GM19463 (cell line): ENCODE data around the gene PTPA.
"Not testable (repeated sequence)": the region's sequence is repeated elsewhere in the genome, so short reads cannot be mapped to it uniquely, and the experiment has no call there.

Source experiments
- ATAC-seq: cut with Tn5 transposase; IDR thresholded peaks from one replicate; pipeline ENCODE4 v1.9.1; 2021; ENCODE audit warnings: mild to moderate bottlenecking, moderate library complexity; ENCODE audit not compliant: unreplicated experiment

PTPA gene

DNA sequence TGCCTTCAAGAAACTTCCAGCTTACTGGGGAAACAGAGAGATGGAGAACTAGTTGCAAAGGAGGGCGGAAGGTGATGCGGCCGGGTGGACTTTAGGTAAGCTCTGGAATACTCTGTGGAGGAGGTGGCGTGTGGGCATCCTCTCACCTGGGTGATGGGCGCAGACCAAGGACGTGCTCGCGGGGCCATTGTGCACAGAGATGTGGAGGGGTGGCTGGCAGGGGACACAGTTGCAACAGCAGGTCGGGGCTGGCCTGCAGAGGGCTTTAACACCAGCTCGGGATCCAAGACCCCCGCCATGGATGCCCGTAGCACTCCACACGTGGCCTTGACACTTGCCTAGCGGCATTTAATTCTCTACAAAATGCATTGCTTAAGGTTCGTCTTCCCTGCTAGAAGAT is 40.3 kb downstream of the PTPA start:
- ATAC-seq = no peak

DNA sequence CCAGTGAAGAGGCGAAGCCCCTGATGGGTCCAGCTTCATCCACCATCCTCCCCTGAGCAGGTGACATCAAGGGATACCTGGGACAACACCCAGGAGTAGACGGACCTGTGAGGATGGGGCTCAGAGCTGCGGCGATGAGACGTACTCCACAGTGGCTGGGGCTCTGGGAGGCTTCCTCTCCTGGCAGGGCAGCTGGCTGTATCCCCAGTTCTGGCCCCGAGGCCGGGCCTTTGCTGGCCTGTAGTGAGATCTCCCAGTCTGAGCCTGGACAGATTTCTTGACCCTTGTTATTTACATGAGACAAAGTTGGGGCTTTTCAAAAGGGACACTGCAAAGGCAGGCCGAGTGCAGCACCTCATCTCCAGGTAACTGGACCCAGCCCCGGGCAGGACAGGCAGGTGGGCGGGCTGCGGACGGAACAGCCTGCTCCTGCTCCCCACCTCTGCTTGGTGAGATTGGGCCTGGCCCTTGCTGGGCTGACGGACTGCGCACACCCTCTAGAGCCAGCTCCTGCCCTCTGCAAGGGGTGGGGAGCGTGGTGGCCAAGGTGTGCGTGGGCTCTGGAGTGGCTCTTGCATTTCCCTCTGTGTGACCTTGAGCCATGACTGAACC is 43.8 kb downstream of the PTPA start:
- ATAC-seq = no peak

DNA sequence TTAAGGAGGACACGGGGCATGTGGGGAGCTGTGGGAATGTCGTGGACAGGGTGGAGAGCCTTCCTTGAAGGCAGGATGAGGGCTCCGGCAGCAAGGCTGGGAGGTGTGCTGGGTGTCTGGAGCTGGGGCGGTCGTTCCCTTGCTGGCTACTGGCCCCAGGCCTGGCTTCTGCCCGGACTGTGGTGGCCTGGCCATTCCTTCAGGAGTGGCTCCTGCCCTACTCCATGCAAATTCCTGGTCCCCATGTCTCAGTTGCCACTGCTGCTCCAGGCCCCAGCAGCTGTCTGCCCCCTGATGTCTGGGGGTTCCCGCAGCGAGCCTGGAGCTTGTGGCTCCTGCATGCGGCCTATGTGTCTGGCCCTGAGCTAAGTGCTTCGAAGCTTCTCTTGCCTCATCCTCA is 44.9 kb downstream of the PTPA start:
- ATAC-seq = no peak

DNA sequence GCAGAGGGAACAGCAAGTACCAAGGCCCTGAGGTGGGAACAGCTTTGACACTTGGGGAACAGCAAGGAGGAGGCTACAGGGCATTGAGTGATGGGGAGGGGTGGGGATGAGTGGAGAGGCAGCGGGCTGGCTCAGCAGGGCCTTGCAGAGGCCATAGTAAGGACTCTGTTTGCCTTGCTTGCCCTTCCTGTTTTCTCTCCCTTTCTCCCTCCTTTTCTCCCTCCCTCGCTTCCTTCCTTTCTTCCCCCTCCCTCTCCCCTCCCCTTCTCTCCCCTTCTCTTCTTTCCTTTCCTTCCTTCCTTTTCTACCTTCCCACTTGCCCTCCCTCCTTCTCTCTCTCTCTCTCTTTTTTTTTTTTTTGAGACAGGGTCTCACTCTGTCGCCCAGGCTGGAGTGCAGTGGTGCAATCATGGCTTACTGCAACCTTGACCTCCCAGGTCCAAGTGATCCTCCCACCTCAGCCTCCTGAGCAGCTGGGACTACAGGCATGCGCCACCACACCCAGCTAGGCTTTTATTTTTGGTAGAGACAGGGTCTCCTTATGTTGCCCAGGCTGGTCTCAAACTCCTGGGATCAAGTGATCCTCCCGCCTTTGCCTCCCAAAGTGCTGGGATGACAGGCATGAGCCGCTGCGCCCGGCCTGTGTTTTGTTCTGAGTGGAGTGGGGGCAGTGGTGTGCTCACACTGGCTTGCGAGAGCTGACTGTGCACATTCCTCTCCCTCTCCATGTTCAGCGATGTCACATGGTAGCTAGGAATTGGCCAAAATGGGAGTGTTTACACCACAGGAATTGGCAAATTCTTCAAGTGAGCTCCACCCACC is 49.7 kb downstream of the PTPA start:
- no peak for ATAC-seq

DNA sequence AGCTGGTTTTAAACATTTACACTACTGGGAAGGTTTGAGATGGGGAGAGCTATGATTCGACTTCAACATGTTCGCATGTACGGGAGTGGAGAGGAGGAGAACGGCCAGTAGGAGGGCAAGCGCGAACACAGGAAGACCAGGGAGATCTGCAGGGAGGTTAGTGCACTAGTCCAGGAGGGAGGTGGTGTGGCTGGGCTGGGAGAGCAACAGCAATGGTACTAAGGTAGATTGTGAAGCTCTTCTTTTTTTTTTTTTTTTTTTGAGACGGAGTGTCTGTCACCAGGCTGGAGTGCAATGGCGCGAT is 50.3 kb downstream of the PTPA start:
- ATAC-seq = no peak

DNA sequence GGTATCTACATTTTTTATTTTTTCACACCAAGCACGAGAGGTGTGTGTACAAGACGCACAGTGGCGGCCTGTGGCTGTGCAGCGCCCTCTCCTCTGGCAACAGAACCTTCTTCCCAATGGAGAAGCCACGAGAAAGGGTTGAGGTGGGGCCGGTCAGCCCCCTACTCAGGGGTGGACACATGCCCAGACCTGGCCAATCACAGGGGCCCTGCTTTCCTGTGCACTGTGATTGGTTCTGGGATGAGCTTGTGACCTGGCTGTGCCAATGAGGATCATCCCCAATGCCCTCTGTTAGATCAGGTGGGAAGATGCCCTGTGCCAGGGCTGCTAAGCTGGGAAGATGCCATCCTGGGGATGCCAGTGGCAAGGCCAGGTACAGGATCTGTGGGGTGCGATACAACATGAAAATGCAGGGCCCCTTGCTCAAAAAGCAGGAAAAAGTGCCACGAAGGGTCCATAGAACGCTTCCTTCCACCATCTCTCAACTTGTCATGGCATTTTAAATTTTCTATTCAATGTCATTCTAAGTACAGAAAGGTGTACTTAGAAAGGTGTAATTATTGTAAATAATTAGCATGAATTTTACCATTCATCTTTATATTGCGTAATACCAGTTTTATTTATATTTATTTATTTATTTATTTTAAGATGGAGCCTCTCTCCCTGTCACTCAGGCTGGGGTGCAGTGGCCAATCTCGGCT is 51.4 kb downstream of the PTPA start:
- ATAC-seq = no peak

DNA sequence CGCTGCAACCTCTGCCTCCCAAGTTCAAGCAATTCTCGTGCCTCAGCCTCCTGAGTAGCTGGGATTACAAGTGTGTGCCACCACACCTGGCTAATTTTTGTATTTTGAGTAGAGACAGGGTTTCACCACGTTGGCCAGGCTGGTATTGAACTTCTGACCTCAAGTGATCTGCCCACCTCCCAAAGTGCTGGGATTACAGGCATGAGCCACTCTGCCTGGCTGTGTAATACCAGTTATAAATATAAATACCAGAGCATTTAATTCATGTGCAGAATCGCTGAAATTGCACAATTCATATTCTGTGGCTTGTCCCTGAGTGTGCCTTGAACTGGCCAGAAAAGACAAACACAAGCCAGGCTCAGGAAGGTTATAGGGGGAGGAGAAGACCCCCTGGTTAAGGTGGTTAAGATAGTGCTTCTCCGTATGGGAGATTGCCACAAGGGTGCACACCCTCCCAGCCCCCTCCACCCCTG is 52.0 kb downstream of the PTPA start:
- ATAC-seq = not testable (repeated sequence)

DNA sequence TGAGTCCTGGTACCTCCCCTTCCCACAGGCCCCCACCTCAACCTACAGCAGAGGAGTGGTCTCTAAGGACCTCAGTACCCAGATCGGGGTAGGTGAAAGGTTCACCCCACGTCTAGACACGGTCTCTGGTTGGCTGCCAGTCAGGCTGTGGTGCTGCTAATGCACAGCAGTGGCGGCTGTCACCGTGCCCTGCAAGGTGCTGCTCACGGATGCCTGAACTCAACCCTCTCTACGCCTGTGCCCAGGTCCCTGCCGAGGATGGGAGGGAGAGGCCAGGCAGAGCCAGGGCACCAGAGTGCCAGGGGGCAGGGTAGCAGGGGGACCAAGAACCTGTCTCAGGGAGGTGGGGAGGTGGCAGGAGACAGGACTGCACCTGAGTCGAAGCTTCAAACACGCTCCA is 52.5 kb downstream of the PTPA start:
- no peak for ATAC-seq

DNA sequence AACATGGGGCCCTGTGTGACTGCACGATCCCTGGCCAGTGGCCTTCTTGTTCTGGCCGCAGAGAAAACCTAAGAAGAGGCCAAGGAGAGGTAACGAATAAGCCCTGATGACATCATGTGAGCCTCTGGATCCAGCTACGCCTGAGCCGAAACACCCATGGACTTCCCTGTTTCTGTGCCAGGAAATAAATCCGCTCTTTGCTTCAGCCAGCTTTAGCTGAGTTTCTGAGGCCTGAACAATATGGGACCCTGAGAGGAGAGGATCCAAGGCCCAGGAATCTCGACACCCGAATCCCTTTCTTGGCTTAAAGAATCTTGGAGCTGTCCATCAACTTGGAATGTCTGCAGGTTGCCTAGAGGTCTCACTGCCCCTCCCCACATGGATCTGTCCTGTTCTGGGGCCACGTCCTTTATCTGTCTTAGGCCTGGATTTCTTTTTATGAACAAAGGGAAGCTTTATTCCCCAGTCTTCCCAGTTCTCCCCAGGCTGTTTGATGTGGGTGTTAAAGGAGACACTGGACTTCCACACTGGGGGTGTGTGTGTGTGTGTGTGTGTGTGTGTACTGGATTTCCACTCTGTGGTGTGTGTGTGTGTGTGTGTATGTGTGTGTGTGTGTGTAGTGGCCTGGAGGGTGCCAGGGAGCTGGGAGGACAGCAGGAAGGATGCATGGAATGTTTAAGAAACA is 53.2 kb downstream of the PTPA start:
- ATAC-seq = no peak

DNA sequence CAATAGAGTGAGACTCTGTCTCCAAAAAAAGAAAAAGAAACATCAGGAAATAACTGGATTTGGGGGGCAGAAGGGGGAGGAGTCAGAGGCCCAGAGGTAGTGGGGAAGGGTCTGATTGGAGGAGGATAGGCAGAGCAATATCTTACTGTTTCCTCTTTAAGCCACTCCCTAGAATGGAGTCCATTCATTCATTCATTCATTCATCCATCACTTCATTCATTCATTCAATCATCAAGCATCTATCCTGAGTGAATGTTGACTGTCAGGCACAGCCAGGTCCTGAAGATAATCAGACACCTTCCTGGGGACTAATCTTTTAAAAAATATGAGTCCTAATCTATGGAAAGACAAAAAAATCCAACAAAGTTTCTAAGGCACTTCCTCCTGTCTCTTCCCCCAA is 54.0 kb downstream of the PTPA start:
- ATAC-seq = no peak

DNA sequence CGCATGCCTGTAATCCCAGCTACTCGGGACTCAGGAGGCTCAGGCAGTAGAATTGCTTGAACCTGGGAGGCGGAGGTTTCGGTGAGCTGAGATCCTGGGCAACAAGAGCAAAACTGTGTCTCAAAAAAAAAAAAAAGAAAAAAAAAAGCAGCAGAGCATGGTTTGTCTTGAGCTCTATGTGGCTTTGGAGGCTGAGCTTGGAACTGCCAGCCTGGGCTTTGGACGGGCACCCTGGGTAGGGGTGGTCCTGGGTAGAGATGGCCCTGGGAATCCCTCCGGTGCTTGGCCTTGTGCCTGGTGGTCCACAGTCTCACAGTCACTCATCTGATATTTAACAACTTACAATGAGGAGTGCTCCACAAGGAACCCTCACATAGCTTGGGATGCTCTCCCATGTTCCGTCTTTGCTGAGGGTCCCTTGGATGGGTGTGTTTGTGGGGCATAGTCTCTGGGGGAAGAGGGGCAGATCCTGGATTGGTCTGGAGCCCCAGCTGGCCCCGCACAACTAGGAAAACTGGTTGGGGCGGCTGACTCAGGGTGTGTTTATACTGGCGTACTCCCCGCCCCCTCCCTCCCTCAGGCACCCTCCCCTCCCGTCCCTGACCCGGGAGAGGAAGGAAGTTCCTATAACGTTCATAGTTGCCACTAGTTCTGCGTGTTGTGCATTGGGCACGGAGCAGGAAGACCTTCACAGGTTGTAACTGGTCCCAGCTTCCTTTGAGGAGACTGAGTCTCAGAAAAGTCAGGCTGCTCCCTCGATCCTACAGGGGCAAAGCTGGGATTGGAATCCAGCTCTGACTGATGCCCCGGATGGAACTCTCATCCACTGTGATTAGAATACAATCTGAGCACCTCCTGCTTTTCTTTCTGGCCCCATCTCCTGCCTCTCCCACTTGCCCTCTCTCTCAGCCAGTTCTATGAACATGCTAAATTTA is 55.7 kb downstream of the PTPA start:
- no peak for ATAC-seq

DNA sequence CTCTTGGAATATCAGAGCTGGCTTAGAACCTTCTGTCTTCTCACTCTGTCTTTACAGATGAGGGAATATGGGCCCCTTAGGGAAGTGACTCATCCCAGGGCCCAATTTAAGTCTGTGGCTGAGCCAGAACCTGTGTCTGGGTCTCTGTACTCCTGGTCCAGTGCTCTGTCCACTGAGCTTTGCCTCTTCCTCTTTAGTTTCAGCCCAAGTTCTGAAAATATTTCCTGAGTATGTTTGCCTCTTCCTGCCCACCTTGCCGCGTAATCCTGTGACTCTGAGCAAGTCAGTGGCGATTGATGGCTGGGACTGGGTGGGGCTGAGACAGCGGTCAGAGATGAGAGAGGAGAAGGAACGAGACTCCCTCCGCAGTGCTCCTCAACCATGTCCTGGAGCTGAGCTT is 59.0 kb downstream of the PTPA start:
- no peak for ATAC-seq

DNA sequence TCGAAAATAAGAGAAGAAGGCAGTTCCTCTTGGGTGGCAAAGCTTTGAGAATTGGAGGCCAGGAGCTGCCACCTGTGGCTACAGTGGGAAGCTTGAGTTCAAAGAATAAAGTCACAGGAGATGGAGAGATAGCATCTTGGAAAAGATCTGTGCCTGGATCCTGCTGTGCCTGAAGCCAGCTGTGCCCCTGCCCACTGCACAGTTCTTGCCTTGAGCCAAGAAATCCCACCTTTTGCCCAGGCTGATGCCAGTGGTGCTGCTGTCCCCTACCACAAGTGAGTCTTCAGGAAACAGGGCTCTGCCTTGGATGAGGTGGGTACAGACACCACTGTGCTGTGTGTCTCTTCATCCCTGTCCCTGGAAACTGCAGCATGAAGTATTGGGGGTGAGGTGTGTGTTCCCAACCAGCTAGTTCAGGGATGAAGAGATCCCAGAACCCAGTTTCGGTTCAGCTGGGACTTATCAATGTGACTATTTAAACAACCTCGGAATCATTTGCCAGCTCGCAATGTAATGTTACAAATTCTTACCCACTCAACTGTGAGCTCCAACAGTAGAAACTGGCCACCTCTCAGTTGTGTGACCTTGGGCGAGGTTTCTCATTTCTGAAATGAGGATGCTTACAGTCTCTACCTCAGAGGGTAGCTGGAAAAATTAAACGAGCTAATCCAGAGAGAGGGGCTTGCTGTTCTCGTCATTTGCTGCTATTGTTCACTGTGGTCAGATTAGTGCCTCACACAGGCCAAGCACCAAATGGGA is 61.0 kb downstream of the PTPA start:
- no peak for ATAC-seq

DNA sequence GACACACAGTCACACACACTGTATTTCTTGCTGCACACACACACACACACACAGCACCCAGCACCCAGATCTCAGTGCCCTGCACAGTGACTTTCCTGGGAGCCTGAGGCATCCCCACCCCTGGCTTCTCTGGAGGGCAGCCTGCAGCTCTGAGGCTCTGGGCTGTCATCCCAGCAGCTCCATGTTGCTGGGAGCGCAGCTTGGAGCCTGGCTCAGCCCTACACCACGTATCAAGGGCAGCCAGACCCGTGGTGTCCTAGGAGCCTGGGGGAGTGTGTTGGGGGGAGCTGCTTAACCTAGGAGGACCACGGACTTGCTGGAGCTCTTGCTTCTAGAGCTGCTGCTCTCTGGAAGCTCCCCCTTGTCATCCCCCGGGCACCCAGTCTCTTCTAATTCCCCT is 61.6 kb downstream of the PTPA start:
- ATAC-seq = no peak

DNA sequence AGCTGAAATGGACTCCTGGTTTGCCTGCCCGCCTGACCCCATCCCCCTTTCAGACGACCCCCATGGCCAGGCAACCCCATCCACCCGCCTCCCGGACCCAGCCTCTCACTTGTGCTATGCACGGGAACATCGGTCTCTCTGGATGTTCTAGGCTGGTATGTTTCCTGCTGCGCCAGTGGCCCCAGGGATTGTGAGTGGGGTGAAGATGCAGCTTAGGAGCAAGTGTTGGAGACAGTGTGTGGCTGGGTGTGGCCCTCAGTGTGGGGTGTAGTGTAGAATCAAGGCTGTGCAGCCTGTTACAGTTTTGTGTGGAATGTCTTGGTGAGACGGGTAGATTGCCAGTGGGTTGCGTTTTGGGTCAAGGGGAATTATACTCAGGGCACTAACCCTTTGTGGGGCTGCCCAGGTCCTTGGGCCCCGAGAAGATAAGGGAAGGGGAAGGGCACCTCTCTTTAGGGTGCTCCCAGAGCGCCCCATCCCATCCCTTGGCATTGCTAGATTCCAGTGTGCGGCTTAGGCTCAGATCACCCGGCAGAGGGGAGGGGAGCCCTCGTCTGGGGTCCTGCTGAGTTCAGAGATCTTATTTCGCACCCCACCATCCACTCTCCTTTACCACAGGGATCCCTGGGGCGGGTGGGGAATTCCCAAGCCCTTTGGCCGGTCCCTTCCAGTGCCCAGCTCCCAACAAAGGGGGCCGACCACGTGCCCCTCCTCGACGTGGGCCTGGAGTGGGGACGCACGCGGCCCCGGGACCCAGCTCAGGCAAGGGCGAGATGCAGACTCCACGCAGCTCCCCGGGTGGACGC is 62.3 kb downstream of the PTPA start:
- ATAC-seq = no peak

DNA sequence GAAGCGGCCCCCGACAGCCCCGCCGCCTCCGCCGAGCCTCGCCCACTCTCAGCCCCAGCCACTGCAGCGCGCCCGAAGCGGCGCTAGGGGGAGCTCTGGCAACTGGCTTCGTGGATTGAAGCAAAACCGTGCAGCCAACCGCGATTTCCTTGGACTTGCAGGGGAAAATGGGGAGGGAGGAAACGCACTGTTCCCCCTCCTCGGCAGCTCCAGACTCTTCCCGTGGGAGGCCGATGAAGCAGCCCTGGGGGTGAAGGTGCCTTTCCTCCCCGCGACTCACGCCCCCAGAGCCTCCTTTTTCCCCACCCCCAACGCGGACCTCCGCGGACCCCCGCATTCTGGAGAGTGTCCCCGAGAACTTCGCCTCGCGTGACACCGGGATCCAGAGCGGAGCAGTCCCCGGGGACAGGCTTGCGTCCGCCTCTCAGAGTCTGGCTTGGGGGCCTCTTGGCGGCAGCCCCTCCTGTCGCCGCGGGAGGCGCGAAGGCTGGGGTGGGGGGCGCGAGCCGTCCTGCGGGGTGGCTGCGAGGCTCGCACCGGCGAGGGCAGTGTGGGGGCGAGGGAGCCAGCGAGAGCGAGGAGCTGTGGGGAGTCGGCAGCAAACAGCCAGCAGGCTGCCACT is 63.0 kb downstream of the PTPA start:
- ATAC-seq = no peak

DNA sequence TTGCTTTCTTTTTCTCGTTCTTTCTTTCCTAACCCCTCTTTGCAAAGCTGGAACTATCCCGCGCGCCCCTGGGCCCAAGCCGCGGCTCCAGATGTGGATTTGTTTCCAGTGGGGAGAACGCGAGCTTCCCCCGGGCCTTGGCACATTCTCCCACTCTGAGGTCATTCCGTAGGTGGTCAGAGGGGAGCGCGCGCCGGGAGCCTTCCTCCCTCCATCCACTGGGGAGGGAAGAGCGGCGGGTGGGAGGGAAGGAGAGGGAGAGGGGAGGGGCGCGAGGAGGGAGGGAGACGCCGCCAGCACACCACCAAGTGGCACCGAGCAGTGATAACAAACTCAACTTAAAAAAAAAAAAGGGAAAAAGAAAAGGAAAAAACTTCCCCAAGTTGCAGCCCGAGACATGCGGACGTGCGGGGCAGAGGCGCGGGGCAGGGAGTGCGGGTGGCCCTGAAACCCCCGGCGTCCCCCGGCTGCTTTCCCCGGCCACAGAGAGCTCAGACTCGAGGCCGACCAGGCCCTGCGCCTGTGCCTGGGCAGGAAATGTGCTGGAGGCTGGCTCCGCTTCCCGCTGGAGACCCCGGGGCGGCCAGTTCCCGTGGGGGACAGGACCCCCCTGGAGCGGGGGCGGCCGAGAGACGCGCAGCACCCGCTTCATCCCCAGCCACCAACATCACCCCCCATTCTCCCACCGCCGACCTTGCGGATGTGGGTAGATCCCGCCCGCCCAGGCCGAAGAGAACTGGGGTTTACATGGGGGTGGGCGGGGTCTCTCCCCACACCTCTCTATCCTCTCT is 63.7 kb downstream of the PTPA start:
- ATAC-seq = no peak

DNA sequence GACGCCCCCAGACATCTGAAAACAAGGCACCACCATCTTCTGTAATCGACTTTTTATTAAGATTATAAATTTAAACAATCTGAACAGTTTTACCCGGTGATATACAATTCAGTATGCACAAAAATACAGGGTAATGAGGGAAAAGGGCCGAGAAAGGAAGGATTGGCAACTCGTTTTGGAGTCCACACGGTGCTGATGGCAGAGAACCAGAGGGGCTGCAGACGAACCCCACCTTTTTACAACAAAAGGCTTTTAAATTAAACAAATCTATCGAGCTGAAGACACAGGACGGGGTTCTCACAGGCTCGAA is 64.3 kb downstream of the PTPA start:
- ATAC-seq = no peak
